GM13976 (cell line): ENCODE results near the gene B3GNT9.

Experiments
- DNase-seq: peaks from one replicate; pipeline ENCODE4 v3.0.0; 2012; ENCODE audit warnings: low spot score
- CTCF ChIP-seq: IDR thresholded peaks from 2 replicates; pipeline ENCODE4 v1.5.1; 2012; ENCODE audit warnings: borderline replicate concordance, mild to moderate bottlenecking; ENCODE audit not compliant: insufficient read depth; ENCODE audit errors: extremely low read depth, missing control alignments, control extremely low read depth
- in situ Hi-C: fragments of 300-500 bp; cut with MboI; formaldehyde crosslinking; loops from one replicate; pipeline ENCODE4 v1.12.0; 2022; ENCODE audit warnings: low sequenced_read_pairs, mixed read lengths, inconsistent platforms; ENCODE audit not compliant: unreplicated experiment

The B3GNT9 gene

GRCh38 chr16:67164599-67165061 lies 13.8 kb upstream of the B3GNT9 start, which contains the start of gene HSF4:
TSS of gene HSF4 (plus strand) at chr16:67164745. CDS start at chr16:67164812, 67 bp downstream.
- DNase-seq, result no peak
- TF ChIP-seq CTCF, result no peak
- in situ Hi-C loops, result loop anchor here (25.0 kb wide), 1 partner anchor 202 kb away; the partner anchor contains the start of gene CES3

- in situ Hi-C loops, result loop anchor here (25.0 kb wide), 1 partner anchor 202 kb away; the partner anchor contains the start of gene CES3
- DNase-seq, result no peak
- TF ChIP-seq CTCF, result no peak
These were observed 13.3 kb upstream of the B3GNT9 start for GRCh38 chr16:67163999-67164558.

GRCh38 chr16:67163164-67163998 lies 12.6 kb upstream of the B3GNT9 start:
- in situ Hi-C loops, result loop anchor here (25.0 kb wide), 1 partner anchor 201 kb away; the partner anchor contains the start of gene CES3
- DNase-seq, result no peak

DNA sequence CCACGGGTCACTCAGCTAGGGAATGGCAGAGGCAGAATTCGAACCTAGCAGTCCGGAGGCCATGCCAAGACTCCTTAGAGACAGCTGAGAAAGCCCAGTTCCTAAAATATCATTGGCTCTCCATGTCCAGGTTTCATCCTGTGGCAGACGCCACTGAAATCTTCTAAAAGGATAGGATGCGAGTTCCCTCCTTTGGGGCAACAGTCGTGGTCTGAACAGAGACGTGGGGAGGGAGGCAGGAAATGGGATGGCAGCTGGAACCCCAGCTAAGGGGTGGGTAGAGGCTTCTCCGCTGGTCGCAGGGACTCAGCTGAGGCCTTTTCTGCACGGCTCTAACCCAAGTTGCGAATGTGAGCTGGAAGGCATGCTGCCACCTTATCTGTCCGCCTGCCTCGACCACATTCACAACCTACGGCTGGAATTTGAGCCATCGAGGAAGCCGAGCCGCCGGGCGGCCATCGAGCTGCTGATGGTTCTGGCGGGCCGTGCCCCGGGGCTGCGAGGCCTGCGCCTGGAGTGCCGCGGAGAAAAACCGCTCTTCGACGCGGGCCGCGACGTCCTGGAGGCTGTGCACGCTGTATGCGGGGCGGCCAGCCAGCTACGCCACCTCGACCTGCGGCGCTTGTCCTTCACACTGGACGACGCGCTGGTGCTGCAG lies 11.8 kb upstream of the B3GNT9 start:
- no peak for TF ChIP-seq CTCF
- no peak for DNase-seq
- in situ Hi-C loops, result loop anchor here (25.0 kb wide), 1 partner anchor 200 kb away; the partner anchor contains the start of gene CES3

More at GRCh38 chr16:67163164-67163998, 12.6 kb upstream of the B3GNT9 start:
- no peak for TF ChIP-seq CTCF

DNA sequence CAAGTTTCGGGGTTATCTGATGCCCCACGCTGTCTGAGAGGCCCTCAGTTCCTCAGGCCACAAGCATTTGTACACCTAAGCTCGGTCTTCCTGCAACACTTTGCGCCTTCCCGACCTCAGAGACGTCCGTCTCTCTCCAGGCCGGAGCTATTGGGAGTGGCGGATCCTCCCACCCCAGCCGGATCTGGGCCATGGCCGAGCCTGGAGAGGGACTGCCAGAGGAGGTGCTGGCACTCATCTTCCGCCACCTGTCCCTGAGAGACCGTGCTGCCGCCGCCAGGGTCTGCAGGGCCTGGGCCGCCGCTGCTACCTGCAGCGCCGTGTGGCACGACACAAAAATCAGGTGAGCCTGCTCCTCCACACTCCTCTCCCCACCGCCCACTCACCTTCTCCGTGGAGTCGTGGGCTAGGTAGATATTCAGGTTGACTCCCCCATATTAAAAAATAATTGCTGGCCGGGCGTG lies 10.8 kb upstream of the B3GNT9 start:
- no peak for TF ChIP-seq CTCF
- in situ Hi-C loops, result loop anchor here (25.0 kb wide), 1 partner anchor 199 kb away; the partner anchor contains the start of gene CES3
- DNase-seq, result no peak
